ENCODE results near the gene TERT. TPM values are rescaled to one million over a fixed set of nuclear protein-coding genes. Genes with fewer than 3 reads are reported as not detected.
"Not testable (repeated sequence)": the region's sequence is repeated elsewhere in the genome, so short reads cannot be mapped to it uniquely, and the experiment has no call there.

Gene TERT
- total and polyA plus RNA-seq, 7 donors: 2.9 TPM; not detected in 6

DNA sequence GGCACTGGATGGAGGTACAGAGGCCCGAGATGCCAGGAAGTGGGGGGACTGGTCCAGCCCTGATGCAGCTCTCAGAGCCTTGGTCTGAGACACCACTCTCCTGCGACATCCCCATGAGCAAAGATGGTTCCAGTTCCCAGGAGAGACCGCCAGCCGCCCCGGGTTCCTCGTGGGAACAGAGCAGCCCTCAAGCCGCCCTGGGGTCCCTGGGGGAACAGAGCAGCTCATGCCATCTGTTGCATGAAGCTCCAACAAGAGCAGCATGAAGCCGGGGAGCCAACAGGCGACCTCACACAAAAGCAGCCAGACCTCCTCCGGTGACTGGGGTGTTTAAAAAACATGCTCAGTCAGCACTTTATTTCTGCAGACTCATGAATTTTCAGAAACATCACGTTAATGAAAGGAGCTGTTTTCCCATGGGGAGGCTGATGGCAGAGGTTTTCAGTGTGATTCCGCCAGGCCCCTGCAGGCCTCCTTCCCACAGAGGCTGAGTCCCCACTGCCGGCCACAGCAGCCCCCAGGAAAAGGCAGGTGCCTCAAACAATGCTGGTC is 63.4 kb downstream of the TERT start:
- no peak overlapping the region for H3K27ac ChIP-seq
- peaks cover 0 to 61% (median 34%) of the 10 kb centered on the region in 3 donors for H3K27me3 ChIP-seq
- intact Hi-C loops (cut with DNase I): no loop called here
- H3K4me1 ChIP-seq: peaks cover 0 to 11% (median 7%) of the 10 kb centered on the region in 4 donors
- WGBS, 2 donors: 66 to 86% methylated on average over 13 of the region's 13 CpGs
- H3K4me3 ChIP-seq: no peak overlapping the region
- H3K36me3 ChIP-seq: no peaks in the 10 kb centered on the region
- TF ChIP-seq POLR2A (IDR thresholded peaks at IDR 0.05) (no peak), POLR2AphosphoS5 (IDR thresholded peaks at IDR 0.05) (no peak), EP300 (IDR thresholded peaks at IDR 0.05) (no peak)
- TF ChIP-seq, protein P1, sequence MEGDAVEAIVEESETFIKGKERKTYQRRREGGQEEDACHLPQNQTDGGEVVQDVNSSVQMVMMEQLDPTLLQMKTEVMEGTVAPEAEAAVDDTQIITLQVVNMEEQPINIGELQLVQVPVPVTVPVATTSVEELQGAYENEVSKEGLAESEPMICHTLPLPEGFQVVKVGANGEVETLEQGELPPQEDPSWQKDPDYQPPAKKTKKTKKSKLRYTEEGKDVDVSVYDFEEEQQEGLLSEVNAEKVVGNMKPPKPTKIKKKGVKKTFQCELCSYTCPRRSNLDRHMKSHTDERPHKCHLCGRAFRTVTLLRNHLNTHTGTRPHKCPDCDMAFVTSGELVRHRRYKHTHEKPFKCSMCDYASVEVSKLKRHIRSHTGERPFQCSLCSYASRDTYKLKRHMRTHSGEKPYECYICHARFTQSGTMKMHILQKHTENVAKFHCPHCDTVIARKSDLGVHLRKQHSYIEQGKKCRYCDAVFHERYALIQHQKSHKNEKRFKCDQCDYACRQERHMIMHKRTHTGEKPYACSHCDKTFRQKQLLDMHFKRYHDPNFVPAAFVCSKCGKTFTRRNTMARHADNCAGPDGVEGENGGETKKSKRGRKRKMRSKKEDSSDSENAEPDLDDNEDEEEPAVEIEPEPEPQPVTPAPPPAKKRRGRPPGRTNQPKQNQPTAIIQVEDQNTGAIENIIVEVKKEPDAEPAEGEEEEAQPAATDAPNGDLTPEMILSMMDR (IDR thresholded peaks at IDR 0.05): no peak
- H3K9me3 ChIP-seq: peaks cover 0 to 8% (median 7%) of the 10 kb centered on the region in 4 donors
- DNase-seq: no peak

DNA sequence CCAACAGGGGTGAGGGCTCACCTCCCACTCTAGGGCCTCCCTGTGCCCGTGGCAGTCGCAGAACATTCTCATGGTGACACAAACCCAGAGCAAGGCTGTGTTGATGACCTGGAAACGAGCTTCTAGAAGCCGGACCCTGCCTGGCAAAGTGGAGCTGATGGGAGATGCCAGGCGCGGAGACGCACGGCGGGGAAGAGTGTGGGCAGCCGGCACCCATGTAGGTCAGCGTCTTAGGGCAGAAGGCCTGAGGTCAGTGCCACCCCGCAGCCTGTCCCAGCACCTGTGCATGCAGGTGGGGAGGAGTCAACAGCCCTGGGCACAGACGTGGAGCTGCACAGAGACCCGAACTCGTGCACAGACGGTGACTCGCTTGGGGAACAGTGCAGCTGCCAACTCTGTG is 64.3 kb downstream of the TERT start:
- no peak overlapping the region for H3K27ac ChIP-seq
- no peak overlapping the region for H3K4me3 ChIP-seq
- peaks cover 0 to 7% (median 6%) of the 10 kb centered on the region in 4 donors for H3K9me3 ChIP-seq
- intact Hi-C loops (cut with DNase I): no loop called here
- no peak for DNase-seq
- H3K36me3 ChIP-seq: no peaks in the 10 kb centered on the region
- 90 to 93% methylated on average over 17 of the region's 17 CpGs for WGBS, 2 donors
- peaks cover 0 to 66% (median 34%) of the 10 kb centered on the region in 3 donors for H3K27me3 ChIP-seq
- H3K4me1 ChIP-seq: peaks cover 0 to 11% (median 7%) of the 10 kb centered on the region in 4 donors
- TF ChIP-seq, protein P1 (IDR thresholded peaks at IDR 0.05): no peak
- TF ChIP-seq POLR2A (IDR thresholded peaks at IDR 0.05) (no peak), POLR2AphosphoS5 (IDR thresholded peaks at IDR 0.05) (no peak), EP300 (IDR thresholded peaks at IDR 0.05) (no peak)

DNA sequence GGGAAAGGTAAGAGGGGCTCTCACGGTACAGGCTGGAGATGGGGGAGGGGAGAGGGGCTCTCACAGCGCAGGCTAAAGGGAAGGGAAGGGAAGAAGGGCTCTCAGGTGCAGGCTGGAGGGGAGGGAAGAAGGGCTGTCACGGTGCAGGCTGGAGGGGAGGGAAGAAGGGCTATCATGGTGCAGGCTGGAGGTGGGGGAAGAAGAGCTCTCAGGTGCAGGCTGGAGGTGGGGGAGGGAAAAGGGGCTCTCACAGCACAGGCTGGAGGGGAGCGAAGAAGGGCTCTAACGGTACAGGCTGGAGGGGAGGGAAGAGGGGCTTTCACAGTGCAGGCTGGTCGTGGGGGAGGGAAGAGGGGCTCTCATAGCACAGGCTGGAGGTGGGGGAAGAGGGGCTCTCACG is 65.0 kb downstream of the TERT start:
- Histone ChIP-seq H3K27me3 (peaks cover 0 to 71% (median 35%) of the 10 kb centered on the region in 3 donors), H3K36me3 (no peaks in the 10 kb centered on the region), H3K9me3 (peaks cover 0 to under 1% (median 0%) of the 10 kb centered on the region in 4 donors), H3K4me1 (peaks cover 0 to 11% (median 7%) of the 10 kb centered on the region in 4 donors), H3K4me3 (no peak overlapping the region), H3K27ac (no peak overlapping the region)
- WGBS, 2 donors: 45 to 70% methylated on average over 7 of the region's 7 CpGs
- no peak for DNase-seq
- no peak for TF ChIP-seq EP300 (IDR thresholded peaks at IDR 0.05)
- TF ChIP-seq POLR2A (IDR thresholded peaks at IDR 0.05): no peak
- no peak for TF ChIP-seq POLR2AphosphoS5 (IDR thresholded peaks at IDR 0.05)
- TF ChIP-seq, protein P1 (IDR thresholded peaks at IDR 0.05): no peak
- intact Hi-C loops (cut with DNase I): no loop called here

DNA sequence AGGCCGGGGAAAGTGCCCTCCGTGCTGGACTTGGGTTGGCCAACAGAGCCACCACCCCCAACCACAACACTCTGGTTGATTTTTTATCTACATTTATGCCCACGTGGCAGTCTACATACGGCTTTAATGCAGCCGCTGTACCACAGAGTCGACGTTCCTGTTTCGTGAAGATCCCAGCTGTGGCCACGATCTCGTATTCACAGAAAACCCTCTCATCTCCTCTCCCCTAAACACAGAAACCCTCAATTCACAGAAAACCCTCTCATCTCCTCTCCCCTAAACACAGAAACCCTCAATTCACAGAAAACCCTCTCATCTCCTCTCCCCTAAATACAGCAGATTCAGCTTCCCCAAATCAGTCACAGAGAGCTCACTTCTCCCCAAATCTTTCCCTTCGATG is 65.8 kb downstream of the TERT start:
- H3K9me3 ChIP-seq; H3K4me3 ChIP-seq; intact Hi-C loops (cut with DNase I); H3K27ac ChIP-seq; DNase-seq; H3K36me3 ChIP-seq: not testable (repeated sequence)
- Histone ChIP-seq H3K27me3 (peaks cover 0 to 75% (median 40%) of the 10 kb centered on the region in 3 donors), H3K4me1 (peaks cover 0 to 11% (median 7%) of the 10 kb centered on the region in 4 donors)
- WGBS, 2 donors: 72 to 88% methylated on average over 11 of the region's 11 CpGs

DNA sequence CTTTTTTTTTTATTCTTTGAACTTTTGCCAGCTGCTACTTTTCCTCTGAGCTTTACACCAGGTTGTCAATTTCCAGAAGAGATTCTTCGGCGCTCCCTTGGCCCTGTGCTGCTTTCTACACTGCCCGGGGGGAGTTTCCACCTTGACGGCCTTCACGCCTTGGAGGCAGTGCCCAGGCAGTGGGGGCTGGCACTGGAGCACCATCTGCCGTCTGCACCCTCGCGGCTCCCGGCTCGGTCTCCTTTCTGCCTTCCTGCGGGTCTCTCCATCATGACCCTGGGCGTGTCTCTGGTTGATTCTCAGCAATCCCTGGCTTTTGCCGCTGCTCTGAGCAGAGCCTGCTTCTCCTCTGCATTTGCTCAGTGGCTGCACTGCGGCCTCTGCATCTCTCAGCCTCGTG is 66.7 kb downstream of the TERT start:
- Histone ChIP-seq H3K4me3 (no peak overlapping the region), H3K4me1 (peaks cover 0 to 11% (median 7%) of the 10 kb centered on the region in 4 donors), H3K27ac (no peak overlapping the region), H3K27me3 (peaks cover 0 to 80% (median 40%) of the 10 kb centered on the region in 3 donors), H3K9me3 (no peaks in the 10 kb centered on the region), H3K36me3 (no peaks in the 10 kb centered on the region)
- DNase-seq: no peak
- intact Hi-C loops (cut with DNase I): no loop called here
- 17 to 45% methylated on average over 15 of the region's 15 CpGs for WGBS, 2 donors
- TF ChIP-seq, protein P1 (IDR thresholded peaks at IDR 0.05): no peak
- no peak for TF ChIP-seq POLR2AphosphoS5 (IDR thresholded peaks at IDR 0.05)
- no peak for TF ChIP-seq EP300 (IDR thresholded peaks at IDR 0.05)

All from sigmoid colon (tissue), 7 donors.